IMR-90 (cell line): Measurements from ENCODE around the gene EFCC1. TPM values are rescaled to one million over a fixed set of nuclear protein-coding genes. Genes with fewer than 3 reads are reported as not detected.

Source experiments
- ATAC-seq: fragments of 200-7000 bp; cut with Tn5 transposase; 2 replicates; pipeline ENCODE4 v1.9.1; 2020; ENCODE audit warnings: low read depth, mild to moderate bottlenecking, moderate library complexity
- BruUV-seq: library from RNA; stranded (reverse); fragments of 400-500 nt; replicated peaks from 2 replicates; lab custom pipeline; 2021; lab: Mats Ljungman, UMichigan
- CTCF ChIA-PET: fragments of 300-600 bp; formaldehyde crosslinking; extraction: SDS; loops from one replicate; lab custom pipeline; 2021; ENCODE audit warnings: antibody characterized with exemption; lab: Yijun Ruan, JAX
- POLR2A ChIA-PET: fragments of 300-600 bp; sonication (Branson Sonifier 250); formaldehyde crosslinking; loops from one replicate; lab custom pipeline; 2022; ENCODE audit warnings: antibody characterized with exemption; ENCODE audit not compliant: unreplicated experiment; lab: Charles Lee
- DNase-seq: peaks from one replicate; pipeline ENCODE4 v3.0.0; 2013
- H2AFZ ChIP-seq: replicated peaks from 2 replicates; pipeline ENCODE3; 2013; ENCODE audit warnings: low read length, mild to moderate bottlenecking; ENCODE audit not compliant: poor library complexity
- H2AK5ac ChIP-seq: 2 replicates; pipeline ENCODE4 v1.6.1; 2013; ENCODE audit warnings: low read depth, low read length, inconsistent platforms
- H2AK9ac ChIP-seq: replicated peaks from 2 replicates; pipeline ENCODE3; 2013; ENCODE audit warnings: mild to moderate bottlenecking, low read depth, low read length, moderate library complexity; ENCODE audit not compliant: poor library complexity
- H2BK120ac ChIP-seq: 2 replicates; pipeline ENCODE4 v1.6.1; 2013; ENCODE audit warnings: low read depth, low read length, inconsistent platforms
- H2BK15ac ChIP-seq: 3 replicates; pipeline ENCODE4 v1.6.1; 2013; ENCODE audit warnings: low read depth, low read length, inconsistent platforms
- H2BK20ac ChIP-seq: 2 replicates; pipeline ENCODE4 v1.6.1; 2013; ENCODE audit warnings: low read depth, mild to moderate bottlenecking, inconsistent platforms, low read length, moderate library complexity
- H2BK5ac ChIP-seq: 2 replicates; pipeline ENCODE4 v1.6.1; 2013; ENCODE audit warnings: mild to moderate bottlenecking, low read depth, low read length, inconsistent platforms; ENCODE audit not compliant: poor library complexity, severe bottlenecking
- H3K14ac ChIP-seq: replicated peaks from 2 replicates; pipeline ENCODE4 v1.6.1; 2013; ENCODE audit warnings: low read depth, low read length, inconsistent platforms
- H3K18ac ChIP-seq: 2 replicates; pipeline ENCODE4 v1.6.1; 2013; ENCODE audit warnings: low read depth, low read length, control low read depth
- H3K23ac ChIP-seq: 2 replicates; pipeline ENCODE4 v1.6.1; 2013; ENCODE audit warnings: low read depth, low read length, inconsistent platforms
- H3K27ac ChIP-seq: 2 replicates; pipeline ENCODE4 v1.5.1; 2013; ENCODE audit warnings: mild to moderate bottlenecking, control low read depth, low read length; ENCODE audit not compliant: insufficient read depth
- H3K27me3 ChIP-seq: 2 replicates; pipeline ENCODE4 v1.6.1; 2013; ENCODE audit warnings: low read length; ENCODE audit not compliant: control insufficient read depth, insufficient read depth
- H3K36me3 ChIP-seq: 2 replicates; pipeline ENCODE4 v1.6.1; 2013; ENCODE audit warnings: low read length, mixed read lengths; ENCODE audit not compliant: control insufficient read depth, insufficient read depth
- H3K4ac ChIP-seq: 2 replicates; pipeline ENCODE4 v1.6.1; 2013; ENCODE audit warnings: low read depth, low read length, inconsistent platforms
- H3K4me1 ChIP-seq: 2 replicates; pipeline ENCODE4 v1.6.1; 2013; ENCODE audit warnings: low read length, mixed read lengths; ENCODE audit not compliant: control insufficient read depth, insufficient read depth
- H3K4me2 ChIP-seq: 2 replicates; pipeline ENCODE4 v1.6.1; 2013; ENCODE audit warnings: low read depth, mild to moderate bottlenecking, control low read depth, low read length, moderate library complexity
- H3K4me3 ChIP-seq: 2 replicates; pipeline ENCODE4 v1.5.1; 2013; ENCODE audit warnings: low read depth, mild to moderate bottlenecking, control low read depth, low read length, moderate library complexity; ENCODE audit not compliant: insufficient read depth
- H3K56ac ChIP-seq: 2 replicates; pipeline ENCODE4 v1.6.1; 2013; ENCODE audit warnings: low read length, inconsistent platforms; ENCODE audit not compliant: insufficient read depth; ENCODE audit errors: extremely low read depth
- H3K79me1 ChIP-seq, 2 experiments: 2 replicates each; pipeline ENCODE4 v1.6.1; 2013; ENCODE audit warnings: low read length in 2 of 2, inconsistent platforms in 1 of 2, low read depth in 1 of 2
- H3K9ac ChIP-seq: 2 replicates; pipeline ENCODE4 v1.6.1; 2013; ENCODE audit warnings: low read depth, low read length, control low read depth
- H3K9me1 ChIP-seq: 2 replicates; pipeline ENCODE4 v1.6.1; 2013; ENCODE audit warnings: low read length, inconsistent platforms; ENCODE audit not compliant: insufficient read depth
- H3K9me3 ChIP-seq: 2 replicates; pipeline ENCODE4 v1.6.1; 2013; ENCODE audit warnings: low read length; ENCODE audit not compliant: control insufficient read depth, insufficient read depth
- H4K20me1 ChIP-seq: 2 replicates; pipeline ENCODE4 v1.6.1; 2013; ENCODE audit warnings: low read length, inconsistent platforms; ENCODE audit not compliant: insufficient read depth
- H4K5ac ChIP-seq: 2 replicates; pipeline ENCODE4 v1.6.1; 2013; ENCODE audit warnings: mild to moderate bottlenecking, low read depth, low read length, control low read depth
- H4K8ac ChIP-seq, 2 experiments: 2 replicates each; pipeline ENCODE4 v1.6.1; 2013; ENCODE audit warnings: low read depth in 2 of 2, low read length in 2 of 2, control low read depth in 1 of 2, inconsistent platforms in 1 of 2
- H4K91ac ChIP-seq: 2 replicates; pipeline ENCODE4 v1.6.1; 2013; ENCODE audit warnings: low read depth, low read length, inconsistent platforms; ENCODE audit not compliant: insufficient read depth
- BHLHE40 ChIP-seq: fragments of 150-350 bp; IDR thresholded peaks from 2 replicates; pipeline ENCODE4 v1.6.1; 2016; ENCODE audit warnings: mild to moderate bottlenecking, low read depth, low read length
- CEBPB ChIP-seq: IDR thresholded peaks from 2 replicates; pipeline ENCODE4 v1.6.1; 2012; ENCODE audit warnings: low read depth, low read length, improper control_type of control experiment
- CHD1 ChIP-seq: IDR thresholded peaks from 2 replicates; pipeline ENCODE4 v1.6.1; 2012; ENCODE audit warnings: low read depth, low read length, improper control_type of control experiment
- CTCF ChIP-seq: conservative IDR thresholded peaks from 2 replicates; pipeline ENCODE4 v1.5.1; 2012; ENCODE audit warnings: mild to moderate bottlenecking, low read depth, low read length, improper control_type of control experiment
- FOS ChIP-seq: fragments of 150-350 bp; IDR thresholded peaks from 2 replicates; pipeline ENCODE4 v1.6.1; 2016; ENCODE audit warnings: low read depth, low read length
- MAFK ChIP-seq: IDR thresholded peaks from 2 replicates; pipeline ENCODE4 v1.6.1; 2012; ENCODE audit warnings: low read depth, low read length, improper control_type of control experiment
- MAZ ChIP-seq: IDR thresholded peaks from 2 replicates; pipeline ENCODE4 v1.6.1; 2012; ENCODE audit warnings: low read depth, mild to moderate bottlenecking, low read length, improper control_type of control experiment, moderate library complexity, borderline replicate concordance
- MXI1 ChIP-seq: IDR thresholded peaks from 2 replicates; pipeline ENCODE4 v1.6.1; 2012; ENCODE audit warnings: low read depth, mild to moderate bottlenecking, low read length, moderate library complexity, borderline replicate concordance
- NFE2L2 ChIP-seq: fragments of 150-350 bp; IDR thresholded peaks from 2 replicates; pipeline ENCODE4 v1.6.1; 2016; ENCODE audit warnings: low read depth, mild to moderate bottlenecking, low read length
- POLR2A ChIP-seq: IDR thresholded peaks from 2 replicates; pipeline ENCODE4 v1.6.1; 2012; ENCODE audit warnings: mild to moderate bottlenecking, low read depth, low read length
- RAD21 ChIP-seq: IDR thresholded peaks from 2 replicates; pipeline ENCODE4 v1.6.1; 2012; ENCODE audit warnings: low read length, improper control_type of control experiment
- RFX5 ChIP-seq: IDR thresholded peaks from 2 replicates; pipeline ENCODE4 v1.8.0; 2012; ENCODE audit warnings: low read depth, mild to moderate bottlenecking, low read length, moderate library complexity
- USF2 ChIP-seq: fragments of 150-350 bp; IDR thresholded peaks from 2 replicates; pipeline ENCODE4 v1.6.1; 2017; ENCODE audit warnings: mild to moderate bottlenecking, antibody characterized with exemption, low read length, low read depth
- WGBS, 2 experiments: methylation state at CpG; one replicate each; pipeline versions ENCODE4 v1.1.5 to v1.1.7; 2013; ENCODE audit warnings: missing lambda C conversion rate in 2 of 2; ENCODE audit not compliant: insufficient read length in 1 of 2; ENCODE audit errors: extremely low coverage in 2 of 2; 5-methylcytosine and 5-hydroxymethylcytosine counted together
- dilution Hi-C: fragments of 300-500 bp; cut with HindIII; formaldehyde crosslinking; loops from one replicate; pipeline ENCODE4 v1.14.3; 2018; ENCODE audit warnings: low sequenced_read_pairs; ENCODE audit not compliant: unreplicated experiment
- in situ Hi-C: fragments of 300-500 bp; cut with MboI; formaldehyde crosslinking; loops from 3 replicates; pipeline ENCODE4 v1.14.3; 2019; ENCODE audit warnings: low sequenced_read_pairs, inconsistent platforms, mixed read lengths
- intact Hi-C: fragments of 100-400 bp; cut with micrococcal nuclease; formaldehyde crosslinking; loops from 2 replicates; pipeline ENCODE4 v1.10.0; 2022
- polyA plus RNA-seq, 3 experiments: library from polyadenylated mRNA; depleted of rRNA; stranded (reverse); fragments of >200 nt; gene quantifications; 2 replicates each; pipeline ENCODE4 v1.2.3, GENCODE V29; 2012; ENCODE audit warnings: low replicate concordance in 1 of 3
- total RNA-seq: library from RNA; depleted of rRNA; stranded (reverse); fragments of >200 nt; gene quantifications from 2 replicates; pipeline ENCODE4 v1.2.3, GENCODE V29; 2012
- TF ChIP-seq, protein P1 (sequence below): fragments of 150-350 bp; IDR thresholded peaks from 2 replicates; pipeline ENCODE4 v1.6.1; 2016; ENCODE audit warnings: low read depth, mild to moderate bottlenecking, low read length, moderate library complexity, borderline replicate concordance

The EFCC1 gene
- total and polyA plus RNA-seq, 2 of the 4 experiments (the other 2 are of a cell fraction): not detected

DNA sequence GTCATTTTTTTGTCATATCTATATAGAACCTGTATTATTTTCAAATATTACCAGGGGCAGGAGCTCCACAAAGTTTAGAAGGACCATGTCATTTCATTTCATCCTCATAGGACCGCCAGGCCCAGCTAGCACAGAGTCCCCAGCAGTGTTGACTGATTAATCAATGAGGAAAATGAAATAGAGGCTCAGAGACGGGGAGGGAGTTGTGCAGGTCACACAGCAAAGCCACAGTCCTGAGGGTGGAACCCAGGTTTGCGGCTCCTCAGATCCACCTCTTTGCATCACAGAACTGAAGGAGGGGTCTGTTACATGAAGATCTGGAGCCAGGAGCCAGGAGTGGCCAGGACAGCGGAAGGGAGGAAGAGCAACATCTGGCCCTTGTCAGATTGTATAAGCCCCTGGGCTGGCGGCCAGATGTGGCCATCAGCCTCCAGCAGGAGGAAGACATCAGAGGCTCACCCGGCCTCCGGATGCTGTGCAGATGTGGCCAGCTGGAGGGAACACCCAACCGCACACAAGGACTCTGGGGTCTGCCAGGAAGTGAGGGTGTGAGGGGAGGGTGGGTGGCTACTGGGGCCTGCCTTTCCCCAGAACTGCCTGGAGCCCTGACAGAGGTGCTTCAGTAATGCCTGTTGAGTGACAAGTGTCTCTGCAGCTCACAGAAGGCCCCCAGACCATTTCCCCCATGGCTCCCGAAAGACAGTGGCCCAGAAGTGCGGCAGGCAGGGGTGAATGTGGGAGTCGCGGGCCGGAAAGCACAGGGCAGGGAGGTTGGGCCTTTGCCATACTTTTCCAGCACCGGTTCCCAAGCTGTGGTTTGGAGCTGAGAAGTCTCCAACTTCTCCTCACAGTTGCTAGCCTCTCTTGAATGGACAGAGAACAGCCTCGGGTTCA lies 21.3 kb downstream of the EFCC1 start:
- Histone ChIP-seq H4K91ac (no peak overlapping the region), H2BK120ac (peak overlapping the region; percentile 42; the same call in 1 of the 2 replicates), H2BK20ac (peak overlapping the region; percentile 20; the same call in 1 of the 2 replicates), H2BK15ac (peak overlapping the region; percentile 44; the same call in 1 of the 3 replicates), H3K4me3 (no peak overlapping the region), H3K27ac (peak overlapping the region; percentile 53; the same call in 1 of the 2 replicates), H3K79me1 (no peaks in the 10 kb centered on the region), H3K27me3 (peaks cover 31% of the 10 kb centered on the region), H4K8ac (peak overlapping the region in 1 of 2 experiments; percentile 27; a peak in 1 of 4 replicates), H3K4me2 (no peak overlapping the region), H3K18ac (peak overlapping the region; percentile 11; the same call in 1 of the 2 replicates), H4K20me1 (no peaks in the 10 kb centered on the region), H3K14ac (no peak overlapping the region), H3K9me1 (peaks cover 11% of the 10 kb centered on the region), H3K23ac (no peak overlapping the region), H3K56ac (no peak overlapping the region), H3K9me3 (peaks cover 3% of the 10 kb centered on the region; the same call in 1 of the 2 replicates), H2AFZ (no peak overlapping the region), H3K9ac (no peak overlapping the region), H2AK5ac (peak overlapping the region; percentile 4), H2BK5ac (no peak overlapping the region), H2AK9ac (no peak overlapping the region), H3K4me1 (peaks cover 26% of the 10 kb centered on the region), H3K4ac (peak overlapping the region; percentile 2; the same call in 1 of the 2 replicates), H3K36me3 (no peaks in the 10 kb centered on the region), H4K5ac (peak overlapping the region; percentile 7; the same call in 1 of the 2 replicates)
- dilution Hi-C loops: no loop called here
- in situ Hi-C loops: no loop called here
- no peak for ATAC-seq
- POLR2A ChIA-PET: no interaction called here
- no TSS peak for BruUV-seq
- no peak for TF ChIP-seq MAZ
- TF ChIP-seq MXI1: no peak
- TF ChIP-seq BHLHE40: no peak
- TF ChIP-seq CEBPB: no peak
- TF ChIP-seq, protein P1, sequence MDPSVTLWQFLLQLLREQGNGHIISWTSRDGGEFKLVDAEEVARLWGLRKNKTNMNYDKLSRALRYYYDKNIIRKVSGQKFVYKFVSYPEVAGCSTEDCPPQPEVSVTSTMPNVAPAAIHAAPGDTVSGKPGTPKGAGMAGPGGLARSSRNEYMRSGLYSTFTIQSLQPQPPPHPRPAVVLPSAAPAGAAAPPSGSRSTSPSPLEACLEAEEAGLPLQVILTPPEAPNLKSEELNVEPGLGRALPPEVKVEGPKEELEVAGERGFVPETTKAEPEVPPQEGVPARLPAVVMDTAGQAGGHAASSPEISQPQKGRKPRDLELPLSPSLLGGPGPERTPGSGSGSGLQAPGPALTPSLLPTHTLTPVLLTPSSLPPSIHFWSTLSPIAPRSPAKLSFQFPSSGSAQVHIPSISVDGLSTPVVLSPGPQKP: no peak
- TF ChIP-seq CTCF: no peak
- no peak for TF ChIP-seq MAFK
- no peak for TF ChIP-seq POLR2A
- no peak for TF ChIP-seq RAD21
- no peak for TF ChIP-seq USF2
- no peak for TF ChIP-seq NFE2L2
- TF ChIP-seq FOS: no peak
- no peak for TF ChIP-seq RFX5
- TF ChIP-seq CHD1: no peak
- WGBS, 2 experiments: no CpG with 5 or more reads among the region's 15 CpGs
- intact Hi-C loops: no loop called here
- DNase-seq: peak; percentile 37
- CTCF ChIA-PET: interaction anchor here (0.6 kb wide), 2 partner anchors 30 to 108 kb away, joined by 3 read pairs; no protein-coding TSS in a partner anchor
